NCI-H748 (cell line): ENCODE results near the gene PIK3CB.
"Not testable (repeated sequence)": the region's sequence is repeated elsewhere in the genome, so short reads cannot be mapped to it uniquely, and the experiment has no call there.

ENCODE experiments used
- DNase-seq: peaks from one replicate; lab custom pipeline; 2025; ENCODE audit not compliant: unreplicated experiment; lab: John Stamatoyannopoulos, UW

The PIK3CB gene

DNA sequence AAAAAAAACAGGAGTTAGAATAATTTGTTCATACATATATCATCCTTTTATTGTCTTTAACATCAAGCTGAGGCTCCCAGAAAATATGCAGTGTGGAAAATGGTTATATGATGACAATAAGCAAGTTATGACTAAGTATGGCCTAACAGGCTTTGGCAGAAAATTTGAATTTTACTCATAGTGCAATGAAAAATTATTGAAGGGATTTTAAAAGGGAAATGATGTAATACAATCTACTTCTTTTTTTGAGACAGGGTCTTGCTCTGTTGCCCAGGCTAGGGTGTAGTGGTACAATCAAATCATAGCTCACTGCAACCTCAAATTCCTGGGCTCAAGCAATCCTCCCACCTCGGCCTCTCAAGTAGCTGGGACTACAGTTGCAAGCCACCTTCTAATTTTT, 147.5 kb downstream of the PIK3CB start:
- DNase-seq: no peak

DNA sequence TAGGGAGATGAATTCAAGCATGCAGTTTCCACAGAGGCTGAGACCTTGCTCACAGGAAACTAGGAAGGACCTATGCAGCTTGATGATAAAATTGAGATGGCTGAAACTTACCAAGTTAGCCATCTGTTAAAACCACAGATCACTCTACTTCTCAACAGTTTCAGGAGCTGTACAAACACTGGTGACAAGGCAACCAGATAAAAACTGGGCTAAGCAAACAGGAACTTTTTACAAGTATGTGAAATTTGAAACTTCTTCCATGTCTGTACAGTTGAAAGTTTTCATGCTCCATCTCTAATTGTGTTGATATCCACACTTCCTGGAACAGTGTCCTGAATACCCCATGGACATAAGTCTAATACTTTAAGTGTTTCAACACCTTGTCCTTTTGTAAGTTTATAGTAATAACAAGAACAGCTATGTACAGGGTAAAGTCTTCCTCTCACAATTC, 147.9 kb downstream of the PIK3CB start:
- DNase-seq: no peak

DNA sequence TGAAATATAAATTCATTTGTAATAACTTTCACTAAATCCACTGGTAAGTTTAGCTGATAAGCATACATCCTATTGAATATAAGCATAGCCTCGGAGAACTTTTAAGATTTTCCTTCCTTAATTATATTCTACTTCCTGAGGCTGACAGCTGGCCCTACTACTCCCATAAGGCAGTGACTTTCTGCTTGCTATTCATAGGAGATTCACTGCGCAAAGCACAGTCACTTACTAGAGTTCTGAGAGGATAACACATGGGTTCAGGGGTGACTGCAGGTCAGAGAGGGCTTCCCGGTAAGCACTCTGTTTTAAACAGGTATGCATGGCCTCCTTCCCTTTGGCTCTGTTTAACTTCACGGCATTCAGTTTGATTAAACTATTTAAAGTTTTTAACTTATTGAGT, 150.3 kb downstream of the PIK3CB start:
- no peak for DNase-seq

DNA sequence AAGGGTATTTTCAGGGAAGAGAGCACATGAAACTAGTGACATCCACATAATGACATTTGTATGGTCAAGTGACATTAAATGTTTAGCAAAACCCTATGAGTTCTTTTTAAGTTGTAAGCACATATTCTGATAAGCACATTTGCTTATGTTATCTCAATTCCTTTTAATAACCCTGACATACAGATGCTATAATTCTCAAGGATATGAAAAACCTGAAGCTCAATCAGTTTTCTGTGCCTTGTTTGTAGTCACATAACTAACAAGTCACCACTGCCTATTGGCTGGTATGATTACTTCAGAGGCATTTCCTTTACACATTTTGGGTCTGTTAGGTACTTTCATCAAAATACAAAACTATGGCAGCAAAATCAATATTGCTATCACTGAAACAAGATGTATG, 152.1 kb downstream of the PIK3CB start:
- no peak for DNase-seq

DNA sequence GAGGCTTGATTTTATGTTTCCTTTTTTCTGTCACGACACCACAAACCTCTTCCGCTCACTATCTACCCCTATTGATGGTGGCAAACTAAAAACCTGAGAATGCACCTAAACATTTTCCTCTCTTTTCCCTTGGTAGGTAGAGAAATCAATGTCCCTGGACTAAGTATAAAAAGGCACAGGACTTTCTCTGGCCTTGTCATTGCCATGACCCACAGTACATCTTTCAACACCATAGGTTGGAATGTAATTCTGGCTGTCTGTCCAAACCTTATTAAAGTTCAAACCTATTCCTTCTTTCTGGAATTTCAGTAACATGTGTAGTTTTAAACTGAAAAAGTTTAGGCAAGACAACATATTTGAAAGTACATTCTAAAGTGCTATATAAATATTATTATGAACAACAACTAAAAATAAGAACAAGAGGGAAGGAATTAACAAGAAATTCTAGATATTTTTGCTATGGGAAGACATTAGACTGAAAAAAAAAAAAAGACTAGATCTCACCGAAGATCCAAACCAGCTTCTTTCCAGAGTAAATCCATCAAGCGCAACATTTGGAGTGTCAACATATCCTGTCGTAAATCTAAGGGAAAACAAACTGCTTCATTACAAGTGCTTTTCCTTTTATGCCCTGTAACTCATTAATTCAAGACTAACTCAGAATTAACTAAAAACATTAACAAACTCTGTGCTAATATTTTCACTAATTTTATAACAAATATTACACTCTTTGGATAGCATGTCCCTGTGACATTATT, 153.1 kb downstream of the PIK3CB start:
- no peak for DNase-seq

DNA sequence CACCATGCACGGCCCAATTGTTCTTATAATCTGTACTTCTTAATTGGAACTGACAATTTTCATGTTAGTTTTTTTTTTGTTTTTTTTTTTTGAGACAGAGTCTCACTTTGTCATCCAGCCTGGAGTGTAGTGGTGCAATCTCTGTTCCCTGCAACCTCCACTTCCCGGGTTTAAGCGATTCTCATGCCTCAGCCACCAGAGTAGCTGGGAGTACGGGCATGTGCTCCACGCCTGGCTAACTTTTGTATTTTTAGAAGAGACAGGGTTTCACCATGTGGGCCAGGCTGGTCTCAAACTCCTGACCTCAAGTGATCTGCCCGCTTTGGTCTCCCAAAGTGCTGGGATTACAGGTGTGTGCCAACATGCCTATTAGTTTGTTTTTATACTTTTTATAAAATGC, 153.8 kb downstream of the PIK3CB start:
- not testable (repeated sequence) for DNase-seq

DNA sequence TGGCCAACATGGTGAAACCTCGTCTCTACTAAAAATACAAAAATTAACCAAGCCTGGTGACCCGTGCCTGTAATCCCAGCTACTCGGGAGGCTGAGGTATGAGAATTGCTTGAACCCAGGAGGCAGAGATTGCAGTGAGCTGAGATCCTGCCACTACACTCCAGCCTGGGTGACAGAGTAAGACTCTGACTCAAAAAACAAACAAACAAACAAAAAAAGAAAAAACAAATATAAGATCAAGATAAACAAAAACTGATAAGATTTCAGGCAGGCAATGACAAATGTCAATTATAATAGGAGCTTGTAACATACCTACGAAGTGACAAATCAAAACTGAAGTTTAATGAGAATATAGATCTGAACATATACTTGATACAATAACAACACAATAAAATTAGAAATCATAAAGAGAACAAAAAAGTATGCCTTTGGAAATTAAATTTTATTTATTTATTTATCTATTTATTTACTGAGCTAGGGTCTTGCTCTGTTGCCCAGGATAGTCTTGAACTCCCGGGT, 155.8 kb downstream of the PIK3CB start:
- DNase-seq: no peak

DNA sequence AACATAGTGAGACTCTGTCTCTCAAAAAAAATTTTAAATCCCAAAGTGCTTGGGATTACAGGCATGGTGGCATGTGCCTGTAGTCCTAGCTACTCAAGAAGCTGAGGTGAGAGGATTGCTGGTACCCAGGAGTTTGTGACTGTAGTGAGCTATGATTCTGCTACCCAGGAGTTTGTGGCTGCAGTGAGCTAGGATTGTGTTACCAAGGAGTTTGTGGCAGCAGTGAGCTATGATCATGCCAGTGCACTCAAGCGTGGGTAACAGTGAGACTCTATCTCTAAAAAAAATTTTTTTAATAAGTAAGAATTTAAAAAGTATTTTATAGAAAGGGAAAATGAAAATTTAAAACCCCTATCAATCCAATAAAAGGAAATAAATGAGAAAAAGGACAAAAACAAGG, 156.6 kb downstream of the PIK3CB start:
- no peak for DNase-seq

DNA sequence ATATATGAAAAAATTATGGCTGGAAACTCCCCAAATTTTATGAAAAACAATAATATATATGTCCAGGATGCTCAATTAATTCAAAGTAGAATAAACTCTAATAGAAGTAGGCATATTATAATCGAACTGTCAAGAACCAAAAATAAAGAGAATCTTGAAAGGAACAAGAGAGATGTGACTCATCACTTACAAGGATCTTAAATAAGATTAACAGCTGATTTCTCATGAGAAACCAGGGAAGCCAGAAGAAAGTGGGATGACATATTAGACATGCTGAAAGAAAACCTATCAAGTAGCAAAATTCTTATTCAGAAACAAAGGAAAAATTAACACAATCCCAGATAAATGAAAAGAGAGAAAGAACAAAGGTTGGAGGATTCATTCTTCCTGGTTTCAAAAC, 159.3 kb downstream of the PIK3CB start:
- DNase-seq: no peak

- DNase-seq: peak; percentile 8
Measured at GRCh38 chr3:138673641-138674530, 160.8 kb downstream of the PIK3CB start.

GRCh38 chr3:138670407-138670806, 164.3 kb downstream of the PIK3CB start:
- peak; percentile 12 for DNase-seq

- DNase-seq: no peak
Measured at GRCh38 chr3:138668107-138668506, 166.6 kb downstream of the PIK3CB start.

GRCh38 chr3:138657508-138657907, 177.2 kb downstream of the PIK3CB start:
- DNase-seq: no peak

DNA sequence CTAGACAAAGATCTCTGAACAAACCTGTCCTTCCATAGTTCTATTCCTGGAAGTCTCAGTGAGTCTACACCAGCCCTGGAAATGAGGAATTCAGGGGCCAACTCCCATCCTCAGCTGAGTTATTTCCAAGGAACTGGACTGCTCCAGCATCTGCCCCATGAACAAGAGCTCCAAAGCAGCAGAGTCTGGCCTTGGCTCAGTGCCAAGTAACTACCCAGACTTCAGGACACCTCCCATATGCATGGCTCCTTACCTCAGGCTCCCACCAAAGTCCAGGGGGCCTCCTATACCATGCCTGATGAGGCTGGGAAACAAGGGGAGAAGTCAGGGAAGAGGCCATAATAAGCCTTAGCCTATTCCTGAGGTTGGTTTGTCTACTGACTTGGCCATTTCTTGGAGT, 181.2 kb downstream of the PIK3CB start:
- DNase-seq: no peak

DNA sequence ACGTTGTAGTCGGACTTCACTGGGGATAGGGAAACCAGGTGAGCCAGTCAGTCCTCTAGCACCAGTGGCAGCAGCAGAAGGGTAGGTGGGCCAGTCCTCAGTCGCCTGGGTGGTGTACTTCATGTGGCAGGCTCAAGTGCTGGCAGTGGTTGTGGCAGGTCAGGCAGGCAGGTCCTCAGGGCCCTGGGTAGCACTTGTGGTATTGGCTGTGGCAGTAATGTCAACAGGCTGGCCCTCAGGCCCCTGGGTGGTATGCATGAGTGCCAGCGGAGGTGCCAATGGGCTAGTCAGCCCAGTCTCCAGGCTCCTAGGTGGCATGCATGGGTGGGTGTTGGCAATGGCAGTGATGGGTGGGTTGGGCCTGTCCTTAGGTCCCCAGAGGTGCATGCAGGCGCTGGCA, 185.6 kb downstream of the PIK3CB start:
- no peak for DNase-seq

DNA sequence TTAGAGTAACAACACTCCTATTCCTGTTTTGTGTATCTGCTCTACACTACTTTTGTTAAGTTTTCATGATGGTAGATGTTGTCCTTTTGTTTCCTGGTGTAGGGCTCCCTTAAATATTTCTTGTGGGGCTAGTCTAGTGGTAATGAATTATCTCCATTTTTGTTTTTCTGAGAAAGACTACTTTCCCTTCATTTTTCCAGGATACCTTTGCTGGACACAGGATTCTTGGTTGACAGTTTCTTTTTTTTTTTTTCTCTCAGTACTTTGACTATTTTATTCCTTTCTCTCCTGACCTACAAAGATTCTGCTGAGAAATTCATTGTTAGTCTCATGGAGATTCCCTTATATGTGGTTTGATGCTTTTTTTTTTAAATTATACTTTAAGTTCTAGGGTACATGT, 188.2 kb downstream of the PIK3CB start:
- no peak for DNase-seq

- no peak for DNase-seq
Measured at GRCh38 chr3:138646008-138646407, 188.7 kb downstream of the PIK3CB start.

- DNase-seq: no peak
Measured at GRCh38 chr3:138642927-138643253, 191.8 kb downstream of the PIK3CB start.

DNA sequence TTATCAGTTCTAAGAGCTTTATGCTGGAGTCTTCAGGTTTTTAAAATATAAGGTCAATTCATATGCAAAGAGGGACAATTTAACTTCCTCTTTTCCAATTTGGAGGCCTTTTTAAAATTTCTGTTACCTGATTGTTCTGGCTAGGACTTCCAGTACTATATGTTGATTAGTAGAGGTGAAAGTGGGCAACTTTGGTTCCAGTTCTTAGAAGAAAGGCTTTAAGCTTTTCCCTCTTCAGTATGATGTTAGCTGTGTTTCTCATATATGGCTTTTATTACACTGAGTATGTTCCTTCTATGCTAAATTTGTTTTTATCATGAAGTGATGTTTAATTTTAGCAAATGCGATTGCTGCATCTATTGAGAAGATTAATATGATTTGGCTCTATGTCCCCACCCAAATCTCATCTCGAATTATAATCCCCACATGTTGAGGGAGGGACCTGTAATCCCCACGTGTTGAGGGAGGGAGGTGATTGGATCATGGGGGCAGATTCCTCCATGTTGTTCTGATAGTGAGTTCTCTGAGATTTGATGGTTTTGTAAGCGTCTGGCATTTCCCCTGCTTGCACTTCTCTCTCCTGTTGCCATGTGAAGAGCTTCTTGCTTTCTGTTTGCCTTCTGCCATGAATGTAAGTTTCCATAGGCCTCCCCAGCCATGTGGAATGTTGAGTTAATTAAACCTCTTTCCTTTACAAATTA, 192.4 kb downstream of the PIK3CB start:
- DNase-seq: no peak

DNA sequence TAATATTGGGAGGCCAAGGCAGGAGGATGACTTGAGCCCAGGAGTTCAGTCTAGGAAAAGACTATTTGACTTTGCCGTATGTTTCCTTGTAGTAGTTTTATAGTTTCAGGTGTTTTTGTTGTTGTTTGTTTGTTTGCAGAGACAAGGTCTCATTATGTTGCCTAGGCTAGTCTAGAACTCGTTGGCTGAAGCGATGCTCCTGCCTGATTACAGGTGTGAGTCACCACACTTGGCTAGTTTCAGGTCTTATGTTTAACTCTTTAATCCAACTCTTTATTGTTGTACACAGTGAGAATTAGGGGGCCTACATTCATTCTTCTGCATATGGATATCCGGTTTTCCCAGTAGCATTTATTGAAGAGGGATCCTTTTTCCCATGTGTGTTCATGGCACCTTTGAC, 194.2 kb downstream of the PIK3CB start:
- DNase-seq: no peak

DNA sequence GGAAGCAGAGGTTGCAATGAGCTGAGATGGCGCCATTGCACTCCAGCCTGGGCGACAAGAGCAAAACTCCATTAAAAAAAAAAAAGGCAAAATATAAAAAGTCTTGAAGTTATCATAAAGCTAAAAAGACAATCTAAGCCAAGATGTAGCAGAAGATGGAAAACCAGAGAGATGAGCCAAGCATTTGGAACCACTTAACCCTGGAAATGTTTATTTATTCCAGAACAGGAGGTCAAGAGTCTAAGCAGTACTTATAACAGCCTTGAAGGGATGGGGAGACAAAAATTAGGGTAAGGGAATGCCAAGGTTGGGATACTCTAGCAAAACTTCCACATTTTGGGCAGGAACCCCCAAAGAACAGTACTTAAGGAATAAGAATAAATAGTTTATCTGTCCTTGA, 196.1 kb downstream of the PIK3CB start:
- no peak for DNase-seq

- DNase-seq: no peak
Measured at GRCh38 chr3:138629526-138629925, 205.2 kb downstream of the PIK3CB start.
